Neuronal stem cell (in vitro differentiated cells): ENCODE results near the gene VRK1.

Source experiments
- DNase-seq: peaks from one replicate; pipeline ENCODE4 v3.0.0-alpha.2; 2013; ENCODE audit warnings: low spot score
- H2AFZ ChIP-seq: one replicate; pipeline ENCODE4 v1.6.1; 2013; ENCODE audit warnings: mild to moderate bottlenecking, low read length, inconsistent platforms
- H2AK5ac ChIP-seq: 2 replicates; pipeline ENCODE4 v1.6.1; 2013; ENCODE audit warnings: low read depth, mild to moderate bottlenecking, inconsistent platforms, low read length, moderate library complexity, mixed read lengths
- H2BK120ac ChIP-seq: 2 replicates; pipeline ENCODE4 v1.6.1; 2013; ENCODE audit warnings: low read depth, mild to moderate bottlenecking, inconsistent platforms, low read length, moderate library complexity, mixed read lengths
- H2BK12ac ChIP-seq: one replicate; pipeline ENCODE4 v1.6.1; 2013; ENCODE audit warnings: low read length, inconsistent platforms
- H2BK15ac ChIP-seq: 2 replicates; pipeline ENCODE4 v1.6.1; 2013; ENCODE audit warnings: mild to moderate bottlenecking, low read length, inconsistent platforms, mixed read lengths
- H2BK5ac ChIP-seq: one replicate; pipeline ENCODE4 v1.6.1; 2013; ENCODE audit warnings: inconsistent platforms, mild to moderate bottlenecking, low read length, moderate library complexity
- H3K14ac ChIP-seq: one replicate; pipeline ENCODE4 v1.6.1; 2013; ENCODE audit warnings: low read length, inconsistent platforms
- H3K18ac ChIP-seq: 2 replicates; pipeline ENCODE4 v1.6.1; 2013; ENCODE audit warnings: low read length, inconsistent platforms
- H3K23ac ChIP-seq: 2 replicates; pipeline ENCODE4 v1.6.1; 2013; ENCODE audit warnings: low read depth, mild to moderate bottlenecking, mixed read lengths, low read length, inconsistent platforms; ENCODE audit not compliant: poor library complexity
- H3K27ac ChIP-seq: replicated peaks from 3 replicates; pipeline ENCODE4 v1.5.1; 2013; ENCODE audit warnings: low read length, inconsistent platforms
- H3K27me3 ChIP-seq, 3 experiments: 2 replicates each; pipeline ENCODE4 v1.6.1; 2013; ENCODE audit warnings: low read length in 3 of 3, mild to moderate bottlenecking in 2 of 3, inconsistent platforms in 1 of 3, low read depth in 1 of 3, mixed read lengths in 1 of 3, moderate library complexity in 1 of 3; ENCODE audit not compliant: control insufficient read depth in 3 of 3, insufficient read depth in 3 of 3
- H3K36me3 ChIP-seq, 2 donors: replicated peaks in 1 of 2; 2 replicates each; pipeline ENCODE4 v1.6.1; 2013; ENCODE audit warnings: low read length in 2 of 2; ENCODE audit not compliant: control insufficient read depth in 2 of 2, insufficient read depth in 2 of 2
- H3K4ac ChIP-seq: 2 replicates; pipeline ENCODE4 v1.6.1; 2013; ENCODE audit warnings: inconsistent platforms, mild to moderate bottlenecking, low read length, moderate library complexity
- H3K4me1 ChIP-seq, 2 donors: 1 replicate in 1 of 2; 2 replicates in 1 of 2; pipeline ENCODE4 v1.6.1; 2013; ENCODE audit warnings: low read length in 2 of 2, low read depth in 1 of 2; ENCODE audit not compliant: control insufficient read depth in 2 of 2, insufficient read depth in 1 of 2
- H3K4me2 ChIP-seq: one replicate; pipeline ENCODE4 v1.6.1; 2013; ENCODE audit warnings: mild to moderate bottlenecking, low read length, inconsistent platforms; ENCODE audit not compliant: insufficient read depth, poor library complexity, severe bottlenecking
- H3K4me3 ChIP-seq, 2 donors: 2 replicates each; pipeline ENCODE4 v1.5.1; 2013; ENCODE audit warnings: low read length in 2 of 2, mild to moderate bottlenecking in 2 of 2, inconsistent platforms in 1 of 2, moderate library complexity in 1 of 2
- H3K79me1 ChIP-seq: one replicate; pipeline ENCODE4 v1.6.1; 2013; ENCODE audit warnings: low read depth, mild to moderate bottlenecking, inconsistent platforms, low read length, moderate library complexity
- H3K9ac ChIP-seq: one replicate; pipeline ENCODE4 v1.6.1; 2013; ENCODE audit warnings: mild to moderate bottlenecking, low read depth, low read length, inconsistent platforms; ENCODE audit not compliant: poor library complexity
- H3K9me3 ChIP-seq, 2 donors: replicated peaks in 1 of 2; 2 replicates each; pipeline versions ENCODE3 to v1.6.1; 2013; ENCODE audit warnings: low read length in 2 of 2, mild to moderate bottlenecking in 2 of 2, inconsistent platforms in 1 of 2, low read depth in 1 of 2, mixed read lengths in 1 of 2, moderate library complexity in 1 of 2; ENCODE audit not compliant: control insufficient read depth in 2 of 2, insufficient read depth in 1 of 2
- H4K8ac ChIP-seq: one replicate; pipeline ENCODE4 v1.6.1; 2013; ENCODE audit warnings: low read depth, mild to moderate bottlenecking, inconsistent platforms, low read length, moderate library complexity
- H4K91ac ChIP-seq: one replicate; pipeline ENCODE4 v1.6.1; 2013; ENCODE audit warnings: low read length, low read depth, mild to moderate bottlenecking, inconsistent platforms; ENCODE audit not compliant: poor library complexity
- WGBS, 2 donors: extraction: QIAGEN DNeasy Blood & Tissue Kit; methylation state at CpG; one replicate each; pipeline ENCODE4 v1.1.7; 2013; ENCODE audit warnings: missing lambda C conversion rate in 2 of 2, mixed read lengths in 1 of 2; ENCODE audit not compliant: insufficient read length in 2 of 2, insufficient replicate concordance in 1 of 2; ENCODE audit errors: extremely low coverage in 2 of 2; 5-methylcytosine and 5-hydroxymethylcytosine counted together

VRK1 gene

DNA sequence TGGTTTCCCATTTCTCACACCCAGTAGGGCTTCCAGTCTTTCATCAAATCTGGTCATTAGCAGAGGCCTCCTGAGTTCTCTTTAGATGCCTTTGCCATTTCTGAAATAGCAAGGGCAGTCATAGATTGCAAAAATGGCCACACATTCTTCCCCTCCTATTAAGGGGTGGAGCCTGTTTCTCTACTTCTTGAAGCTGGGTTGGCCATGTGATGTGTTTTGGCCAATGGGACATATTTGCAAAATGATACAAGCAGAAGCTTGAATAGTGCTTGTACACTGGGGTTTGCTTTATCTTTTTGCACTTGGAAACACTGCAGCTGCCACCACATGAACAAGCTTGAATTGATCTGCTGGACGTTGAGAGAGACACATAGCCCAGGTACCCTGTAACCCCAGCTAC, 109.3 kb downstream of the VRK1 start:
- no peak overlapping the region for H3K4ac ChIP-seq
- no peak overlapping the region for H3K4me3 ChIP-seq
- no peak overlapping the region for H3K23ac ChIP-seq
- H3K27ac ChIP-seq: no peak overlapping the region
- no peak overlapping the region for H4K8ac ChIP-seq
- H3K9me3 ChIP-seq: peaks cover 5 to 14% of the 10 kb centered on the region in 2 donors
- H2BK5ac ChIP-seq: no peak overlapping the region
- no peak overlapping the region for H3K14ac ChIP-seq
- H2AK5ac ChIP-seq: no peak overlapping the region
- H3K79me1 ChIP-seq: no peaks in the 10 kb centered on the region
- no peak overlapping the region for H3K9ac ChIP-seq
- no peak overlapping the region for H2AFZ ChIP-seq
- H2BK12ac ChIP-seq: no peak overlapping the region
- no peak overlapping the region for H3K18ac ChIP-seq
- no peaks in the 10 kb centered on the region for H3K27me3 ChIP-seq
- no CpG with 5 or more reads among the region's 1 CpG for WGBS, 2 donors
- peaks cover 0 to 3% of the 10 kb centered on the region in 2 donors for H3K4me1 ChIP-seq
- no peak overlapping the region for H2BK120ac ChIP-seq
- DNase-seq: no peak
- no peak overlapping the region for H3K4me2 ChIP-seq
- H4K91ac ChIP-seq: no peak overlapping the region
- H3K36me3 ChIP-seq: peaks cover 0 to 2% of the 10 kb centered on the region in 2 donors
- no peak overlapping the region for H2BK15ac ChIP-seq

DNA sequence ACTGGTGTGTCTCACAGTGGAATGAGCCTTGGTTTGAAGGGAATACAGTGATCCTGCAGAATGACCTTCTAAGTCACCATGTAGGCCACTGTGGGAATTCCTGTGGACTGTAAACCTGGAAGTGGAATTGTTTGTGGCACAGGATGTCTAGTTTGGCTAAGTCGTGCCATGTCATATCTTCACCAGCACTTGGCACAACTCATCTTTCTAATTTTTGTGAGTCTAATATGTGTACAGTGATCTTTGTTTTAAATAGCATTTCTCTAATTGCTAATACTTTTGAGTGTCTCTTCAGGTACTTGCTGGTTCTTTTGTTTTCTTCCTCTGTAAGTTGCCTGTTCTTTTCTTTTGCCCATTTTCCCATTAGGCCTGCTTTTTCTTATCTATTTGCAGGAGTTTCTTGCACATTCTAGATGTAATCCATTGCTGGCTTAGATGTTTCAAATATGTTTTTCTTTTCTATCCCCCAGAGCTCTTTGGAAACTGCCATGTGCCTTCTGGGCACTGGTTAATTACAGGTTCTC, 112.7 kb downstream of the VRK1 start:
- Histone ChIP-seq H2AFZ (no peak overlapping the region), H3K9me3 (peaks cover 8 to 21% of the 10 kb centered on the region in 2 donors), H3K18ac (no peak overlapping the region), H3K4ac (no peak overlapping the region), H3K27me3 (no peaks in the 10 kb centered on the region), H3K27ac (no peak overlapping the region), H2AK5ac (no peak overlapping the region), H4K8ac (no peak overlapping the region), H3K4me2 (no peak overlapping the region), H2BK120ac (no peak overlapping the region), H2BK5ac (no peak overlapping the region), H4K91ac (no peak overlapping the region), H3K14ac (no peak overlapping the region), H3K79me1 (no peaks in the 10 kb centered on the region), H3K23ac (no peak overlapping the region), H2BK12ac (no peak overlapping the region), H3K36me3 (peaks cover 0 to 2% of the 10 kb centered on the region in 2 donors), H3K9ac (no peak overlapping the region), H3K4me1 (no peaks in the 10 kb centered on the region), H2BK15ac (no peak overlapping the region), H3K4me3 (no peak overlapping the region)
- no CpG with 5 or more reads among the region's 1 CpG for WGBS, 2 donors
- DNase-seq: no peak

DNA sequence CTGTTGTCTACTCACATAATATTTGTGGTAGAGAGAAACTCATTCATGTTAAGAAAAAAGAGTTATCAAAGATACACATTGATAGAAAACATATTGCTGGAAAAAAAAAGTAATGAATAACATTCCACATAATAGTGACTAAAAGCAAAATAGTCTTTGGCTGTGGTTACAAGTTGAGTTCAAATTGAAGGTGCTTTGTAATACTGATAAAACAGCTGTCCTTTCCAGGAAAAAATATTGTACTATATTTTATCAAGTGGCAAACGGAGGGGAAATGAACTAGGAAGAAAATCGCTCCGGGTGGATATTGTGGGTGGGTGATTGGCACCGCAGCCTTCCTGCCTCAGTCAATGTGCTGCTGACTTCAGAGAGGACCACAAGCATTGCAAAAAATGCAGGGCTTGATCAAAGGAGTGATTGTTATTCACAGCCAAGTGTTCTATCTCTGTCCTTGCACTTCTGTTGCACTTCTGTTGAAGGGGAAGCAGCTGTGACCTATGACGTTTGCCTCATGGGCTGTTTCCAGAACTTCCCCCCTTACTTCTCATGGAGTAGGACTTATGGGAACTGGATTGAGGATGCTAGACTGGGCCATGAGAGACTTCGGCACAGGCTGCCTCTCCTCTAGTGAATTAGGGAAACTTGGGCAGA, 114.4 kb downstream of the VRK1 start:
- no peak overlapping the region for H3K4ac ChIP-seq
- no CpG with 5 or more reads among the region's 6 CpGs for WGBS, 2 donors
- H2AFZ ChIP-seq: no peak overlapping the region
- H3K18ac ChIP-seq: no peak overlapping the region
- peaks cover 0 to 2% of the 10 kb centered on the region in 2 donors for H3K36me3 ChIP-seq
- no peak overlapping the region for H4K8ac ChIP-seq
- no peak overlapping the region for H3K4me3 ChIP-seq
- no peak overlapping the region for H2AK5ac ChIP-seq
- H3K4me2 ChIP-seq: no peak overlapping the region
- no peak overlapping the region for H4K91ac ChIP-seq
- H2BK12ac ChIP-seq: no peak overlapping the region
- H2BK15ac ChIP-seq: no peak overlapping the region
- H3K9me3 ChIP-seq: peaks cover 8 to 24% of the 10 kb centered on the region in 2 donors
- H3K14ac ChIP-seq: no peak overlapping the region
- no peak overlapping the region for H2BK5ac ChIP-seq
- no peak overlapping the region for H3K27ac ChIP-seq
- no peak overlapping the region for H3K23ac ChIP-seq
- H3K9ac ChIP-seq: no peak overlapping the region
- no peak overlapping the region for H2BK120ac ChIP-seq
- H3K27me3 ChIP-seq: no peaks in the 10 kb centered on the region
- no peaks in the 10 kb centered on the region for H3K4me1 ChIP-seq
- DNase-seq: no peak
- H3K79me1 ChIP-seq: no peaks in the 10 kb centered on the region

GRCh38 chr14:96914571-96915128, 117.5 kb downstream of the VRK1 start:
- DNase-seq: no peak
- Histone ChIP-seq H2AFZ (no peak overlapping the region), H3K14ac (no peak overlapping the region), H3K4me2 (no peak overlapping the region), H2AK5ac (no peak overlapping the region), H3K27me3 (no peaks in the 10 kb centered on the region), H4K91ac (no peak overlapping the region), H3K27ac (no peak overlapping the region), H3K9ac (no peak overlapping the region), H2BK5ac (no peak overlapping the region), H2BK120ac (no peak overlapping the region), H3K18ac (no peak overlapping the region), H2BK15ac (no peak overlapping the region), H2BK12ac (no peak overlapping the region), H3K36me3 (no peaks in the 10 kb centered on the region), H3K9me3 (peaks cover 8 to 21% of the 10 kb centered on the region in 2 donors), H3K4ac (no peak overlapping the region), H3K4me1 (peaks cover 0 to 5% of the 10 kb centered on the region in 2 donors), H3K4me3 (no peak overlapping the region), H3K23ac (no peak overlapping the region), H3K79me1 (no peaks in the 10 kb centered on the region), H4K8ac (no peak overlapping the region)
- WGBS, 2 donors: no CpG with 5 or more reads among the region's 5 CpGs
